HG02571 (cell line): ENCODE results near the gene TTLL3.

ENCODE experiments used
- ATAC-seq: cut with Tn5 transposase; IDR thresholded peaks from one replicate; pipeline ENCODE4 v1.9.1; 2021; ENCODE audit warnings: mild to moderate bottlenecking, moderate library complexity; ENCODE audit not compliant: unreplicated experiment

The TTLL3 gene

DNA sequence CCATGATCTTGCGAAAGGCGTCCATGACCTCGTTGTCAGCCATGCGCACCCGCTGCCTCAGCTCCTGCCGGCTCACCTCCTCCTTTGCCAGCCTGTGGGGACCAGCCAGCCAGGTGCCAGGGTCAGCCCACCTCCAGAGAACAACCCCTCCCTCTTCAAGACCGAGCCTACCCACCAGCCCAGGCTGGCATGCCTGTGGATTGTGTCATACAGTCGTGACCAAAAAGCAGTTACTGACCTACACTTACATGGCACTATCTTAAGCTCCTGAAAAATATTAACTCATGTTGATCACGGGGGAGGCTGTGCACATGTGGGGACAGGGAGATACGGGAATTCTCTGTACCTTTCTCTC is 29.6 kb upstream of the TTLL3 start:
- no peak for ATAC-seq

DNA sequence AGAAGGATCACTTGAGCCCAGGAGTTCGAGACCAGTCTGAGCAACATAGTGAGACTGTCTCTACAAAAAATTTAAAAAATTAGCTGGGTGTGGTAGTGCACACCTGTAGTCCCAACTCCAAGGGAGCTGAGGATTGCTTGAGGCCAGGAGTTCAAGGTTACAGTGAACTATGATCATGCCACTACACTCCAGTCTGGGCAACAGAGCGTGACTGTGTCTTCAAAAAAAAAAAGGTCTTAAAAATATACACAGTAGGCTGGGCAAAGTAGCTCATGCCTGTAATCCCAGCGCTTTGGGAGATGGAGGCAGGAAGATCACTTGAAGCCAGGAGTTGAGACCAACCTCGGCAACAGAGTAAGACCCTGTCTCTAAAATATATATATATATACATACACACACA is 29.2 kb upstream of the TTLL3 start:
- ATAC-seq: no peak

DNA sequence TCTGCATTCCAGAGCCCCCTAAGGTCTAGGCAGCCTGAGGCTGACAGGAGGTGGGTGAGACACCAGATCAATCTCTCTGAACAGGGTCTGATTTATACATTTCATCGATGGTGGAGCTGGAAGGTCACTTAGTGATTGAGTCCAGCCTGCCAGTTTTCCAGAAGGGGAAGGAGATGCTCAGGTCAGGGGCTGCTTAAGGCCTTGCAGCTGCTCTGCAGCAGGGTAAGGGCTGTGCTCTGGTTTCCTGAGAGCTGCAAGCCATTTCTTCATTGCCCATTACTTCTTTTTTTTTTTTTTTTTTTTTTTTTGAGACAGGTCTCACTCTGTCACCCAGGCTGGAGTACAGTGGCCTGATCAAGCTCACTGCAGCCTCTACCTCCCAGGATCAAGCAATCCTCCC is 28.5 kb upstream of the TTLL3 start:
- ATAC-seq: no peak

DNA sequence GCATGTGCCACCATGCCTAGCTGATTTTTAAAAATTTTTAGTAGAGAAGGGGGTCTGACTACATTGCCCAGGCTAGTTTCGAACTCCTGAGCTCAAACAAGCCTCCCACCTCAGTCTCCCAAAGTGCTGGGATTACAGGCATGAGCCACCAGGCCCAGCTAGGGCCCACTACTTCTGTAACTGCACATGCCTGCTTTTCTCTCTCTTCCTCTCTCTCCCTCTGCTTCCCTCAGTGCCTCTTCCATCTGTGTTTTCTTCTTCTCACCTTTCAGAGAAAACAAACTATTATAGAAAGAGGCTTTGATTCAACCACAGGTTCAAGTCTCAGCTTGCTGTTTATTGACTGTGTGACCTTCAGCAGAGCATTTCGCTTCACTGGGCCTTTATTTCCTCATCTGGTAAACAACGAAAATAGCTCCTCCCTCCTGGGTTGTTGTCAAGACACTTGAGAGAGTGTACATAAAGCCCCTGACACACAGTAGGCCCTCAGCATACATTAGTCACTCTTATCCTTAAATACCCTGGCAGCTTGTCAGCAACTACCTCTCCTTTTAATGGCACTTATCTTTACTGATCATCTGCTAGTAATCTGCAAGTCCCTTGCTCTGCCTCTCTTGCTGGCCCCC is 28.0 kb upstream of the TTLL3 start:
- no peak for ATAC-seq

DNA sequence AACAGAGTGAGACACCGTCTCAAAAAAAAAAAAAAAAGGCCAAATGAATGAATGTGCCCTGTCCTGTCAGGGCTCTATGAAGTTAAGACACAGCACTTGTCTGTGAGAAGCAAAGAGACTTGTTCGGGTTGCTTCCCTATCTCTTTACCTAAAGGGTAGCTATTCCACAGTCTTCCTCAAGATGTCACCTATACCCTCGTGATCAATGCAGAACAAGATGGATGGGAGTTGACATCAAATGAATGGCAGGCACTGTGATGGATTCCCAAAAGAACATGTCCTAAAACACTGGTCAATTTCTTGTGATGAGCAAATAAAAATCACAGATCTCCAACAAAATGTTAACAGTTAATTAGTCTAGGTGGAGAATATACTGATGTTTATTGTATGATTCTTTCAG is 27.3 kb upstream of the TTLL3 start:
- ATAC-seq: no peak

DNA sequence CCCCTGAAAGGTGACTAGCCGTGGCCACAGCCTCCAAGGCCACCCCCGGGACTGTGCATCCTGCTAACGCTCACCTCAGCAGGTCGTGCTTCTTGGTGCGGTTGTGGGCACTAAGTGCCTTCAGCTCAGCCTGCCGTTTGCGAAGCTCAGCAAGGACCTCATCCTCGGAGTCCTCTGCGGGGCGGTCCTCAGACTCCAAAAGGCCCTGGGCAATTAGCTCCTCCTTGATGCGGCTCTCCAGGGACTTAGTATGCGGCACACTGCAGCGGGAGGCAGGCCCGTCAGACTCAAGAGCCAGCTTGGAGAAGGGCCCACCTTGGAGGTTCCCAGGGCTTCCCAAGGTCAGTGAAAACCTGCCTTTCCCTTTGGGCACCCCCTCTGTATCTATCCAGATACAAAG is 26.1 kb upstream of the TTLL3 start:
- no peak for ATAC-seq

DNA sequence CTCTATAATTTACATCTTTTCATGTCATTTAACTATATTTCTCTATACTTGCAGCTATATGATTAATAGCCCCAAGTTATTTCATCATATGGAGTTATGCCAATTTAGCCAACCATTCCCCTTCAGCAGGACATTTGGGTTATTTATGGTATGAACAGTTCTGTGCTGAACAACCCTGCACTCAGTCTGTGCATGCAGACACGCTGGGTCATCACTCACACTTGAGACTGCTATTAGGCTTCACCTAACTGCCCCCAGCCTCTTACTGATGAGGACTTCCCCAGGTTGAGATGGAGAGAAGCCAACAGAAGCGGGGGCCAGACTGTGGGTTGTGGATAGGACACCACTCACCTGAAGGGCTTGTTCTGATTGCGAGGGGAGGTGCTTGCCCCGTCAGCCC is 25.1 kb upstream of the TTLL3 start:
- ATAC-seq: no peak

DNA sequence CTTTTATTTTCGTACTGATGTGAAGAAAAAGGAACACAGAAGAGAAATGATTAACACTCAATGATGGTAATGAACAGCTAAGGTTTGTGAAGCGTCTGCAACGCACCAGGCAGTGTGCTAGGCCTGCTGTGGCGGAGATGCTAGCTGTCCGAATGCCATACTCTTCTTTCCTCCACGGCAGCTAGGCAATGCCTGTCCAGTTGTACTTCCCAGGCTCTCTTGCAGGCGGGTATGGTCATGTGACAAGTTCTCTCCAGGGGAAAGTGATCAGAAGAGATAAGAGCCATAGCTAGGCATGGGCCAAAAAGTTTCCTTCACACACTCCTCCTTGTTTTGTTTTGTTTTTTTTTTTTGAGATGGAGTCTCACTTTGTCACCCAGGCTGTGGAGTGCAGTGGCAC is 24.5 kb upstream of the TTLL3 start:
- no peak for ATAC-seq

DNA sequence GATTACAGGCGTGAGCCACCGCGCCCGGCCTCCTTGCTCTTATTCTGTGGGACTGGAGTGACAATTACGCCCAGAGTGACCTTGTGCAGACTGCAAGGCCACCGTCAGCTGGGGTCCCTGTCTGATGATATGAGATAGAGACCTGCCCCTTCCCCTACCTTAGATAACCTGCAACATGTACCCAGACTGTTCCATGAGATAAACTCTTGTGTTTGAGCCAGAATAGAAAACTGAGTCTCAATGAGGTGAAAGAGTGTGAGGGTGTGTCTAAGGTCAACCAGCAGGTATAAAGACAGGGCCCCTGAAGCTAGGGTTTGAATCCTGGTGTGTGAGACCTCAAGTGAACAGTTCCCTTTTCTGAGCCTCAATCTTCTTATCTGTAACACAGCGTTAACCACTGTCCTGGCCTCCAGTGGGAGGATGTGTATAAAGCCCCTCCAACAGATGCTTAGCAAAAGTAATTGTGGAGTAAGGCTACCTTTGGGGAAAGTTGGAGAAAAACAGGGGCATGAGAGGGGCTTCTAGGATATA is 23.8 kb upstream of the TTLL3 start:
- no peak for ATAC-seq

DNA sequence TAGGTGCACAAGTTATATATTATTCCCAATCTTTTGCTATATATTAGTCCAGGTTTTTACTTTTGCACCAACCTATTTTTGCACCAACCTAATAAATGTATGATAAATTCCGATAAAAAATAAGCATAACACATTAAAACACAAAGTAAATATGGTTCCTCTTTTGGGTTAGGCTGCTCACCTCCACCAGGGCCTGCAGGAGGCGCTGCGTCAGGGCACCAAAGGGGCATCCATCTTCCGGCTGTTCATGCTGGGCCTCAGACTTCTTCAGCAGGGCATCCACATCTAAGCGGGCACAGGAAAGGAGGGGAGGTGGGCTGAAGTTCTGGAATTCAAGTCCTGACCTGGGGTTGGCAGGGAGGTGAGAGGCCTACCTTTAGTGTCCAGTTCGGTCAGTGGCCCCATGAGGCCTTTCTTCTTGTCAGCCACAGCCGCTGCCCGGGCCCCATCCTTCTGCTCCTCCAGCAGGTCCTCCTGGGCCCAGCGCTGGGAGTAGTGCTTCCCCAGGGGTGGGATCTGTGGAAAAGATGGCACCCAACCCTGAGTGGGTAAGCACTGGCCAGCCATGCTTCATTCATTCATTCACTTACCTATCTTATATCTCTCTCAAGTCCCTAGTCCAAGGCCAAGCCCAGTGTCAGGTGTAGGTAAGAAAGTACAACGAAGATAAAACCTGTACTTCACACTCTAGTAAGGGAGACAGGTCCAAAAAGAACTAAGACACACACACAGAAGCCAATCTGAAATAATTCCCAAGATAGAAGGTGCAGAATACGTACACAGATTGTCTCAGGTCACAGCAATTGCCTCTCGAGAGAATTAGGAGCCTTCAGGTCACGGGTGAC is 23.0 kb upstream of the TTLL3 start:
- ATAC-seq: no peak

DNA sequence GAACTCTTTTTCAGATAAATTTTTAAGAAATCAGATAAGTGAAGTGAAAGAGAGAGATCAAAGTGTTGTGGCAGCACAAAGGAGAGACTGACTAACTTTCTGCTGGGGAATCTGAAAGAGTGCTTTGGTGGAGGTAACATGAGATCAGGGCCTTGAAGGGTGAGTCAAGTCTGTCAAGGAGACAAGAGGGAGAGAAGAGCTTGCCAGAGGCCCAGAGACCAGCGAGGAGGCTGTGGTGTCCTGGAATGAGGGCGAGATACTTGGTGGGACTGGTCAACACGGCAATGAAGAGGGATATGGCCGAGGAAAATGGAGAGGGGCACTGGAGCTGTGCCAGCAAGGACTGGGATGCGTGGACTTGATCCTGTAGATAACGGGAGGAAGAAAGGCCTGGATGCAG is 22.3 kb upstream of the TTLL3 start:
- no peak for ATAC-seq

DNA sequence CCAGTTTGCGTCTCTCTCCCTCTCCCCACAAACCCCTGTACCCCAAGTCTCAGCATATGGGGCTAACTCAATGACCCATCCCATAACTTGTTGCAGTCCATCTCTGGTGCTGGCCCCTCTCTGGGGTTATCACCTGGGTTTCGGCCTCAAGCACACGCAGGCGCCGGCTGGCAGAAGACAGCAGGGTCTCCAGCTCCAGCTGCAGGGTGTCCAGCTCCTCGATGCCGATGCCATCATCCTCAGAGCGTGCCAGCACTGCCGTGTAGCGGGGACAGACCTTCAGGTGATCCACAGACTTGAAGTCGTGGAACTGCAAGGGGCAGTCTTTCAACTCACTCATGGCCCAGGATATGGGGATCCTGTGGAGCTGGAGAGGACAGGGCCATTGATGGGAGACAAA is 18.9 kb upstream of the TTLL3 start:
- no peak for ATAC-seq

DNA sequence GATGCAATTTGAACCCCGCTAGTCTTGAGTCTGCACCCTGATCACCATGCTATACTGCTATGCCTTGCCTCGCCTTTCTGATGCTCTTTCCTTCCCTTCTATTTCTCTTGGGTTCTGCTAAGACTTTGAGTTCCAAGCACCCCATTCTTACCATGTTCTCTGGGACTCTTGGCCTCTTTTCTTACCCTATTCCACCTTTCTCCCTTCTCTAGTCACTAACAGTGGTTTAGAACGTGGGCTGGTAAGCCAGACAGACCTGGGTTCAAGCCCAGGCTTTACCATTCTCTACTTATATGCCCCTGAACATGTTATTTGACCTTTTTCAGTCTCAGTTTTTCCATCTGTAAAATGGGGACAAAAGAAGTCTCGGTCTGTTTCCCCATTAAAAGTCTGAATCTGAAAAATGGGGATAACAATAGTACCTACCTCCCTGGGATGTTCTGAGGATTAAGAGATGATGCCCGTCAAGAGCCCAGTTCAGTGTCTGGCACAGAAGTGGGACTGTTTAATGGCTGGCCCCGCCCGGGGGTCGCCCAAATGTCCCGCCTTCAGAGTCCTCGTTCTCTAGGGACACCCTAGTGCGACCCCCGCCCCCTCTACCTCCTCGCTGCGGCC is 18.2 kb upstream of the TTLL3 start:
- ATAC-seq: no peak

DNA sequence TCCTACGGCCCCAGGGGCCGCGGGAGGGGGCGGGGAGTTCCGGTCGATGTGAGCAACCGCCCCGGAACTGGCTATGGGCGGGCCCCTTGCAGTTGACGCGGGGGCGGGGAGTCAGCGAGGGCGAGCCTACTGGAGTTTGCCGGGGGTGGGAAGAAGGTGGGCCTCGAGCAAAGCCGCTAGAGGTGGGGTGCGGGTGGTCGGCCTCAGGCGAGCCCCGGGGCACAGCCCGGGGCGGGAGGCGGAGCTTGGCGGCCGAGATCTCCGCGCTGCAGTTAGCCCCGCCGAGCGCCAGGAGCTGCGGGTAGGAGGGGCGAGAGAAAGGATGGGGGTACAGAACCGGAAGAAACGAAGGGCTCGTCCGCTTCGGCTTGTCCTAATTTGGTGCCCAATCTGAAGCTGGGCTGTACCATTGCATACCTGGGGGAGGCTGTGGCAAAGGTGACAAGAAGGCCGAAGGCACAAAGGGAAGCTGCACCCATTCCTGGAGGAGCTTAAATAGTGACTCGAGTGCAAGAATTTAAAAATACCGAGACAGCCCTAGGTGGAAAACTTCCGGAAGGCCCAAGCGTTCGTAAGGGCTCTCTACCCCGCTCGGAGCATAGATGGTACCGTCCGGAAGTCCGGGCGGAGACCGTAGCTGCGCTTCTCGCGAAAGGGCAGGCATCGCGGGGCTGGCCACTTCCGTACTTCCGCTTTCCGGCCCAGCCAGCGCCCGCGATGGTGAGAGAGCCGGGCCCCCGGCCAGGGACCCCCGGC is 17.5 kb upstream of the TTLL3 start, which contains the start of the genes ARPC4 and TADA3:
TSS of gene ARPC4 (plus strand) at position 678 of the 756 bp plus-strand sequence. CDS start at position 718, 40 bp downstream.
TSS of gene TADA3 (minus strand) at position 69 of the 756 bp plus-strand sequence. CDS start 1,007 bp downstream, outside the sequence.
- ATAC-seq: peak; percentile 78

DNA sequence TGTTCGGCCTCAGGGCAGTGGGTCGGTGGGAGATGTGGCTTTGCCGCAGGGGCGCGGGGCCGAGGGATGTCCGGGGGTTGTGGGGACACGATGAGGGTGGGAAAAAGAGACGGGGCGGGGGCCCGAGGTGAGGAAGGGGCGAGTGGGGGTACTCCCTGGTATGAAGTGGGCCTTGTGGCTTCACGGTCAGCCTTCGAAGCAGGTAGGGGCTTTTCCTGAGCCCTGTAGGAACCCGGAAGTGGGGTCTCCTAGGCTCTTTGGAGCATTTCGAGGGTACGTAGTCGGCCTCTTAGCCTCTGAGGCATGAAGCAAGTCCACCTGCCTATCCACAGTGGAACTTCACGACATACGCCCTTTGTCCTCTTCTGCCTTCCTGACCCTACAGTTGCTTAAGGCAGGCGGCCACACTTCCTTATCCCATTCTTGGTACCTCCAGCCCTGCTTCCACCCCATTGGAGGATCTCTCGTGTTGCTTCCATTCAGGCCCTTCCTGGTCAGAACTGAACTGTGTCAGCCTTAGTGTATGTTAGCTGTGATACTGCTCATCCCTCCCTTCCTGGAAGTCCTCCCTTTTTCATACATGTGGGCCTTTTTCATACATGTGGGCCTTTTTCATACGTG is 16.8 kb upstream of the TTLL3 start:
- ATAC-seq: no peak

DNA sequence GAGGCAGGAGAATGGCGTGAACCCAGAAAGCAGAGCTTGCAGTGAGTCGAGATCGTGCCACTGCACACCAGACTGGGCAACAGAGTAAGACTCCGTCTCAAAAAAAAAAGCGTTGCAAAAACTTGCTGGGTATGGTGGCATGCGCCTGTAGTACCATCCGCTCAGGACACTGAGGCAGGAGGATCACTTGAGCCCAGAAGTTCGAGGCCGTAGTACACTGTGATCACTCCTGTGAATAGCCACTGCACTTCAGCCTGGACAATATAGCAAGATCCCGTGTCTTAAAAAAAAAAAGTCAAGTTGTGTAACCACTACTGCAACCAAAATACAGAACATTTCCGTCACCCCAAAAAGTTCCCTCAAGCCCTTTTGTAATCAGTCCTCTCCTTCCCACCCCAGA is 15.7 kb upstream of the TTLL3 start:
- ATAC-seq: no peak

DNA sequence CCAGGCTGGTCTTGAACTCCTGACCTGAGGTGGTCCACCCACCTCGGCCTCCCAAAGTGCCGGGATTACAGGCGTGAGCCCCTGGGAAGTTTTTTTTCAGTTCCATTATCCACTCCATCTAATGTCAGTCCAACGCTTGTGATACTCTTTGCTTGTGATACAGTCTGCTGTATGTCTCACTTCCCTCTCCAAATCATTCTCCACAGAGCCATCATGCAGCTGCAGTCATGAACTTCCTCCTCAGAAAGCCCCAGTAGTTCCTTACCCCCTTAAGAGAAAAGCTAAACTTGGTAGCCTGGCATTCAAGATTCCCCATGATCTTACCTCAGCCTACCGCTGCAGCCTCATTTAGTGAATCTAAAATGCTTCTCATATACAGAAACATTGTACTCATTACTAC is 14.9 kb upstream of the TTLL3 start:
- no peak for ATAC-seq

DNA sequence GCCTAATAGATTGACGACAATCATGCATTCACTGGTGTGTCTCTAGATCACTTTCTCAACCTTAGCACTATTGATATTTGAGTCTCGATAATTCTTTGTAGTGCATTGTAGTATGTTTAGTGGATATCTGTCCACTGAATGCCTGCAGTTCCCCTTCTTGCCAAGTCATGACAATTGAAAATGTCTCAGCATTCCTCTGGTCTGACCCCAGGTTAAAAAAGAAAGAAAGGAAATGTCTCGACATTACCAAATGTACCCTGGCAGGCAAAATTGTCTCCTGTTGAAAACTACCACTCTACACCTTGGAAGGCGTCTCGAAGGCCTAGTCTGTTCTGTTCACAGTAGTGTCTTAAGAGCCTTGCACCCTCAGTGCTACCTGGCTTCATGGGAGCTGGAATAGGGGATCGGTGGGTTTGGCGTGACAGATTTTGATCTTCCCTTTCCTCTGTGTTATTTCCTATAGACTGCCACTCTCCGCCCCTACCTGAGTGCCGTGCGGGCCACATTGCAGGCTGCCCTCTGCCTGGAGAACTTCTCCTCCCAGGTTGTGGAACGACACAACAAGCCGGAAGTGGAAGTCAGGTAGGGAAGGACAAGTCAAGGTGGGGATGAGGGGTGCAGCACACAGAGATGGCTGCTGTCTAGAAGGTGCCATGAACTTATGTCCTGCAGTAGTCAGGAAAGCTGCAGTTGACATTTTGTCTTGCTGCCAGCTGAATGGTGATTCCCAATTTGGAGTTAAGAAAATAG is 12.7 kb upstream of the TTLL3 start:
- ATAC-seq: no peak

DNA sequence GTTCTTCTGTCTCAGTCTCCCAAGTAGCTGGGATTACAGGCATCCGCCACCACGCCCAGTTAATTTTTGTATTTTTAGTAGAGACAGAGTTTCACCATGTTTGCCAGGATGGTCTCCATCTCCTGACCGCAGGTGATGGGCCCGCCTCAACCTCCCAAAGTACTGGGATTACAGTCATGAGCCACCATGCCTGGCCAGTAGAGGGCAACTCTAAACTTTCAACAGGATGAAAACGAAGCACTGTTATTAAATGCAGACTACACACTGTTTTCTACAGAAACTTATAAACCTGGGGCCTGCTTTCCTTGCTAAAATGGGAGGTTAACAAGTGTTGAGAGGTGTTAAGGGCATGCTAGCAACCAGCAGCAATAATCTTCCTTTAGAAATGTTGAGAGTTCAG is 9.5 kb upstream of the TTLL3 start:
- ATAC-seq: no peak

DNA sequence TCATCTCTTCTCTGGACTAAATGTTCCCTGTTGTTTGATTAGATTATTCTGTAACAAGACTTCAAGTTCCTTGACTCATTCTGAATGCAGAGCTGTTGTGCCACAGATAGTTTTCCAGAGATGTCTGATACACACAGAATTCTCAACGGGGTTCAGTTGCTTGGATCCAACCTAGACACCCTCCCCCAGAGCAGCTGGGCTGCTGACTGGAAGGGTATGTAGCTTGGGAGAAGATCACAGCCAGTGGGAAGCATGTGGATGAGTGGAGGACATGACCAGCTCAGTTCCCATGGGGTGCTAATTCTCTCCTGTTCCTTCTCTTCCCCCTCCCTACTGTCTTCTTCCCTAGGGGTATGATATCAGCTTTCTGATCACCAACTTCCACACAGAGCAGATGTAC is 6.6 kb upstream of the TTLL3 start:
- ATAC-seq: no peak
